Anterior cingulate cortex (tissue), 58 donors: ENCODE results near the gene CLTCL1.

Experiments used
- DNase-seq, 58 donors: peaks; one replicate each; lab custom pipeline; 2025; lab: John Stamatoyannopoulos, UW

Gene CLTCL1

DNA sequence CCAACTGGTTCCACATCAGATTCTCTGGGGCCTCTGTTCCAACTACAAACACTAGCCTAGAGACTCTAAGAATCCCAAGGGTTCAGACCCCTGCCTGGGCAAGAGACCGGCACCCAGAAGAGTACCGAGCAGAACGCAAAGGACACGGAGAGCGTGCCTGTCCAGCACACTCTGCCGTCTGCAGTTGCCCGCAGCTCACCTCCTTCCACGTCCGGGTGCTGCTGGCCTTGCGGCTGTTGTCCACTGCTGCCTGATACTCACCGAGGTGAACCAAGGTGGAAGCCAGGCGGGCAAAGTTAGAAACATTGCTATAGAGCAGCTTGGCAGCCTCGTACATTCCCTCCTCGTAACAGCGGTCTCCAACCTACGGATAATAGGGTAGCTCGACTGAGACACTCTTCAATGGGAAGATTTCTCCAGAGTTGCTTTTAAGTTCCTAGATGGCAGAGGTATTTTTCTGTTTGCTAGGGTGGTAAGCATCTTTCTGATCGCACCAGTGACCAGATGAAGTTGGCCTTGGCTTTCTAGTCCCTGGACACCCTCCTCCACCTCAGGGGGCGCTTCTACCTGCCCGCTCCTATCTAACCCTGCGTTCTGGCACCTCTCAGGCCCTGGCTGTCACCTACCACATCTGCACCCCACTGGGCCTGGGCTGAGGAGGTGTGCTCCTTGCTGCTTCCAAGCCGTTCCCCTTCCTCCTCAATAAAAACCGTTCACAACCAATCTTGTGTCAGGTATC is 90.2 kb downstream of the CLTCL1 start:
- DNase-seq = no peak

DNA sequence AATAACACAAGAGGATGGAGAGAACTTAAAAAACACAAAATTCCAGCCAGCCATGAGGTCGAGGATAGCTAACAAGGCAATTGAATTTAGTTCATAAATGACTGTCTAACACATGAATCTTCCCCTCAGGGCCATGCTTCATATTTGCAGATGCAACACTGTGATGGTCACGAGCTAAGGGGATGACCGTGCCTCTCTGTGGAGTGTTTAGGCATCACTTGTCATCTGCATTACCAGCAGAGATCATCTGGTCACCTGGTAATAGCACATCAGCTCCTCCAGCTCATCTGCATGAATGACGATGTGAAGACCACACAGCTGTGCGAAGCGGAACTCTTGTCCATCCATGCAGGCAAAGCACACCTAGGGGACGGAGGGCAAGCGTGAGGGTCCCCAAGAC is 92.0 kb downstream of the CLTCL1 start:
- no peak for DNase-seq

DNA sequence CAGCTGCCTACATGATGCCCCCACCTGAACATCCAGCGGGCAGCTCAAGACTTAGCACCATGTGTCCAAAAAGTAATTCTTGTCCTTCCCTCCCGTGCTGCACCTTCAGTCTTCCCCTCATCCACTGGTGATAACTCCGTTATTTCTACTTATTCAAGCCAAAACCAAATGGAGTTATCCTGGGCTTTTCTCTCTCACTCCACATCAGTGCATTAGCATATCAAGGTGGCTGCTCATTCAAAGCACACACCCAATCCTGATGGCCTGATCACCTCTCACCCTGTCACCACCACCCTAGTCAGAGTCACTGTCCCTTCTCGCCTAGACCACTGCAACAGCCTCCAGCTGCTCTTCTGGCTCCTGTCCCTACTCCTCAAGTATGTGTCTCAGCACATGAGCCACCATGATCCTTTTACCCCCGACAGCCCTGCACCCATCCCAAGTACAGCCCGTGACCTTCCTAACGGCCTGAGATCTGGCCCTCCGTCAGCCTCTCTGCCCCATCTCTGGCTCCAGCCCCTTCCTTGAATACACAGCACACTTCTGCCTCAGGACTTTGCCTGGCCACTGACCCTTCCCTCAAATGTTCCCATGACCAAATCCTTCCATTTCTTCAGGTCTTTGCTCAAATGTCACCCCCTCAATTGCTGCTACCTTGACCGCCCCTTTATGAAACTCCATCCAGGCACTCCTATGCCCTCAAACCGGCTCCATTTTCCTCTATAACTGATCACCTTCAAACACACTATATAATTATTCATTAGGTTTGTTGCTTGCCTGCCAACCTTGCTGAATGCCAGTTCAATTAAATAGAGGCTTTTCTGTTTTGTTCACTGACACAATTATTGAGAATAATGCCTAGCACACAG is 93.3 kb downstream of the CLTCL1 start:
- no peak for DNase-seq

DNA sequence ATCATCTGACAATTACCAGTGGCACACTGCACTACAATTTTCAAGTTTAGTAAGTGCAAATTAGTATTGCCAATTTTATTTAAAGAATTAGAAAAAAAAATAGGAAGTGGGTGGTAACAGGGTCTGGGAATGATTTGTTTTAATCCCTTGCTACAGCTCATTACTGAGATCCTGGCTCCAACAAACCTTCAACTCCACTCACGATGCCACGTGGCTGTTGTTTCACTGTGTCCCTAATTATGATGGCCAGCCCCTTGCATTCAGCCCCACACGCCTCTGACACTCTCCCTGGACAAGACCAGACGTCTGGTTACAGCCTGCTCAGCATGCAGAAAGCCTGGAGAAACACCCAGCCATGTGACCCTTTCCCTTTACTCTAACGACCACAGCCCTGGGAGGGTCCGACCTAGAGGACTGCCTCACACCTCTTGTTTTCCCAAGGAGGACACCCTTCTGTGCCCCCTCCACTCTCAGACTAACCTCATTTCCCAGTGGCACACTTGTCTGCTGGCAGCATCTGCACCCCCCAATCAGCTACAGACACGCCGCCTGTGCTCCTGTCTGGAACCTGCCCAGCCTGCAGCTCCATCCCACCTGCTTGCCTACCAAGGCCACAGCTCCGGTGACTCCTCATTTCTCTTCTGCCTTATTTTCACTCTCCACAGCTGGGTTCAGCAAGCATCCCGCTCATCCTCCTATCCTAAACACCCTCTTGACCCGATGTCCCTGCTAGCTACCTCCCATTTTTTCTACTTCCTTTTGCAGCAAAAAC is 94.5 kb downstream of the CLTCL1 start:
- no peak for DNase-seq

DNA sequence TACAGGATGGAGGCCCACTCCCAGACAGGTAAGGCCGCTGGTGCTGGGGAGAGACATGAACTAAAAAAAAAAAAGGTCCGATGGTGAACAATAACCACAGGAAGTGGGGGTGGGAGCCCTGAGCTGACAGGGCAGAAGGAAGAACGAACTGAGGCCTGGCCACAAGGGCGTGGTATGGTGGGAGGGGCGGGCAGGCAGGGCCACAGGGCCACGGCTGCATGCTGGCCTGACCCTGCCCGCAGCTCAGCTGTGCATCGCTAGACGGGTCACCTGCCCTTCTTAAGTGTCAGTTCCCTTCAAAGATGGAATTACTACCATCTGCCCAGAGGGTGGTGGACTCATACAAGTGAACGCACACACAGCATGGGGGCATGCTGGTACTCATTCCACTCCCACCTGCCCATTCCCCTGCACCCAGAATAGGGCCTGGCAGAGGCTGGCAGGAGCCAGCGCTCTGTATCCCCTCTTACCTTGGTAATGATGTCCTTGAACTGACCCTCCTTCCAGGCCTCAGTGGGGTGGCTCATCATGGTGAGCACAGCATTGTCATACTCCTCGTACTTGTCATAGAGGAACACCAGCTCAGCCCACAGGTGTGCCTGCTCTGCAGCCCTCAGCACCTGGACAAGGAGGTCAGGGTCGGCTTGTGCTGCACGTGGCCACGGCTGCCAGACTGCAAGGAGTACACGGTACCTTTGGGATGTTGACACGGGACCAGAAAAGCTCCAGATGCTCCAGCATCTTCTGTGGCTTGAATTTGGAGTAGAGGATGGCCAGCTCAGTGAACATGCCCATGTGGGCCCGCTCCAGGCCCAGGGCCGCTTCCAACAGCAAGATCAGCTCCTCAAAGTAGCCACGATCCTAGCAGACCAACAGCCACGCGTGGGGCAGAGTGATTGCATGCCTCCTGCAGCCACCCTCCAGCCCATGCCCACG is 95.5 kb downstream of the CLTCL1 start:
- DNase-seq = no peak

DNA sequence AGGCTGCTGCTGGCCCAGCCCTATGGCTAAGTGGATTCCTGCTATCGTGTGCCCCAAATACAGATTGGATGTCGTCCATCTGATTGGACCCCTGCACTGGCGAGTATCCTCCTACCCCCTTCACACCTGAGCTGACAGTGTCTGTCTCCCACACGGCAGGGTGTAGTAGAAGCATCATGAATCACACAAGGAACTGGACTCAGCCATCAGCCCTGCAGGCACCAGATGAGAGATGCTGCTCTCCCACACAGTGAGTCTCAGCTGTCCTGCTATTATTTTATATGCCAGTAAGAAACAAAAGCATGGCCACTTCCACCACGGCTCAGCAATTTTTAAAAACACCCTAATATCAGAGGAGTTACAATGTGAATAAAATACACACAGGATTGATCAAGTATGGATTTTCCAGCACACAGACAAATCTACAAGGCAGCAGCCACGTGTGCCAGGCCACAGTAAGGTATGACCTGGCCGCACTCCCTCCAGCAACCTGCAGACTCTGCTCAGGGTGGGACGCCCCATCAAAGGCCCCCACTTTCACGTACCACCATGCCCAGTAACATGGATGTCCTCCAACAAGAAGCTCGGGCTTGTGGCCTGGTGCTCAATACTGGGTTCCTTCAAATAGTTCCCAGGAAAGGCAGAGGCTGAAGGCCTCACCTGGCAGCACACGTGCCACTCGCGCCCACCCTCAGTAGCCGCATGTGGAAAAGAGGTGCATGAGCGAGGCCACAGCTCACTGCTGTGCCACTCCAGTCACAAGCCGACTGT is 96.6 kb downstream of the CLTCL1 start:
- DNase-seq = peak in 1 of 58 donors; percentile 24

DNA sequence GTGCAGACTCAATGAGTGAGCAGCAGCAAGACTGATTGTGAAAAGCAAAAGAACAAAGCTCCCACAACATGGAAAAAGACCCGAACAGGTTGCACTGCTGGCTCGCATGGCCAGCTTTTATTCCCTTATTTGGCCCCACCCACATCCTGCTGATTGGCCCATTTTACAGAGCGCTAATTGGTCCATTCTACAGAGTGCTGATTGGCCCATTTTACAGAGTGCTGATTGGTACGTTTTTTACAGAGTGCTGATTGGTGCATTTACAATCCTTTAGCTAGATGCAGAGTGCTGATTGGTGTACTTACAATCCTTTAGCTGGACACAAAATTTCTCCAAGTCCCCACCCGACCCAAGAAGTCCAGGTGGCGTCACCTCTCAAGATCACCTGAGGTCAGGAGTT is 97.6 kb downstream of the CLTCL1 start:
- no peak for DNase-seq

DNA sequence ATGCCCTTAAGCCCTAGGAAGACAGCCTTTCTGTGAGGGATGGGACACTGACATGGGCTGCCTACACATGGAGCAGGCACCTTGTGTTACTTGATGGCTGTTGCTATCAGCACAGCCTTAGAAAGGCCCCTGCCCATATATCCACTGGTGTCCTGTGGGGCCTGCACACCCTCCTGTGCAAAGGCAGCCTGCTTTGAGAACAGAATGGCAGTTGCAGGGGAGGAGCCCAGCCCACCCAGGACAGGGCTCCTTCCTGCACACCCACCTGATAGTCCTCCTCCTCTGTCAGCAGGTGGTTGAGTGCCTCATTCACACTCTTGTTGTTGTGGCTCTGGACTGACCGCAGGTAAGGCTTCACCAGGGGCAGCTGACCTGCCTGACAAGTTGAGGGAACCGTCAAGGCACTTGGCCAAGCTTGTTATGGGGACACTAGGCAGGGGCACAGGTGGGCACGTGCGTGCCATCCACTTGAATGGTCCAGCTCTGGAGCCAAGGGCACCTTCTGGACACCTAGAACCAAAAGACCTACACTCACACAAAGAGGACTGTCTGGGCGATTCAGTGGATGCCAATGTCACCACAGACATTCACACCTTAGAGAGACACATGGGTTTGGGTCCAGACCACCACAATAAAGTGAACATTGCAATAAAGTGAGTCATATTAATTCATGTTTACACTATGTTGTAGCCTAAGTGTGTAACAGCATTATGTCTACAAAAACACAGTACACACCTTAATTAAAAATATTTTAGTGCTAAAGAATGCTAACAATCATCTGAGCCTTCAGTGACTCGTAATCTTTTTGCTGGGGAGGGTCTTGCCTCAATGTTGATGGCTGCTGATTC is 103.6 kb downstream of the CLTCL1 start:
- DNase-seq = no peak

DNA sequence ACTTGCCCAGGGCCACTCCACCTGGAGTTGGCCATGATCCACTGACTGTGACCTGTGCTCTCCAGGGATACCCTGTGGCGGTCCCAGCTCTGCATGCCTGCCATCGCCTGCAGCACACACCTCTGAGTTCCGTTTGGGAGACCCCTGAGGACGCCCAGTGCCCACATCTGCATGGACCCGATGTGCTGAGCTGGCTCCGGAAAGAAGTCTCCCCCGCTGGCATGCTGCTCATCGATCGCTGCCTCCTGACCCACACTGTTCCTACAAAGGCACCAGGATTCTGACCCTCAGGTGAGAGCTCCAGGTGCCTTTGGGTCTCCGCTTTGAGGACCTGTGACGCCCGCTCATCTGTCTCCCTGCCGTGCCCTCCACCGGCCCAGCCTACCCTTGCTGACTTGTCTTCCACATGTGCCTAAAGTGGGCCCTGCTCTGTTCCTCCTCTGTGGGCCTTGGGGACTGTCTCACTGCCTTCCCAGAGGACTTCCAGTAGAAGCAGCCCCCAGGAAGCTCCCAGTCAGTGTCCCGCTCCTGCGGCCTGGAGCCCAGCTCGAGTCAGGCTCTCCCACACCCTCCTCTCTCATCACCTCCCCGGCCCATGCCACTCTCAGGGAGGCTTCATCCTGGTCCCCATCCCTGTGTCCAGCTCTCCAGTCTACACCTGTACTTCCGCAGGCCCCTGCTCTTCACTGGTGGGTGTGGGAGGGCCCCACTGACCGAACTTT is 107.1 kb downstream of the CLTCL1 start:
- DNase-seq = no peak

DNA sequence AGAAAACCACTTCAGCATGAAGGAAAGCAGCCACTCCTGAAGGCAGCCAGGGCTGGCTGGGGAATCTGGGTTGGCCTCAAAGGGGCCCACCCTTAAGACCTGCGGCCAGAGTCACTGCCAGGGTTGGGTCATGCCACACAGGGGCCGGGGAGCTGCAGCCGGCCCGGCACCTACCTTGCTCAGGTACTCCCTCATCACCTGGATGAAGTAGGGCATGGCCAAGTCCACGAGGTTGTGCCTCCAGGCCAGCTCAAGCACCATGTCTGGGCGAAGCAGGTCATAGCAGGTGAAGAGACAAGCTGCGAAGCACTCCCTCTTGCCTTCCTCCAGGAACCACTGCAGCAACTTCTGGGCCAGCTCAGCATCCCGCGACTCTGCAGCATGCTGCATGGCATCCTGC is 108.3 kb downstream of the CLTCL1 start:
- DNase-seq = no peak

DNA sequence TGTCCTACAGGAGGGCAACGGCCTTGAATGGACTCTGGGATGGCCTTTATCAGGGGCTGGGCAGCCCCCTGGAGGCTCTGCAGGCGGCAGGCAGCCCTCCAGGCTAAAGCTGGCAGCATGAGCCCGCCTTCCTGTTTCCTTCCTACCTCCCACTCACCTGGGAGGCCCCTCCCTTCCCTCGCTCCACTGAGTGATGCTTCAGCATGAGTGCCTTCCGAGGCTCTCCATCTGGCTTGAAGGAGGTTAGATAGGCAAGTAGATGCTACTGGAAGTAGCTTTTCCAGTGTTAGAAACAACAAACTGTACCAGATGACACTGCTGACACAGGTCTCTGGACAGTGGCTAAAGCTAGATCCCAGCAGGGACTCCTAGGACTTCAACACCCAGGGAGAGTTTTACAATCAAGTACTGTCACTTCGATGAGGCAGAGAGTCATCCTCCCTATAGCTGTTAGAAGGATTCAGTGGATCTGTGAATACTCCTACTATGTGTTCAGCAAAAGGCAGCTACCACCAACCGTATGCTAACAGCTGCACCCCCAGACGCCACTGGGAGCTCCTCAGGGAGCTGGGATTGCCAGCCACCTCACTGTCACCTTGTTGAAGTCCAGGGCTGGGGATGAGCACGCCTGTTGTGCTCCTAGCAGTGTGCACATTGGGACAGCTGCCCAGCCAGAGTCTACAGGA is 108.9 kb downstream of the CLTCL1 start:
- DNase-seq = no peak

DNA sequence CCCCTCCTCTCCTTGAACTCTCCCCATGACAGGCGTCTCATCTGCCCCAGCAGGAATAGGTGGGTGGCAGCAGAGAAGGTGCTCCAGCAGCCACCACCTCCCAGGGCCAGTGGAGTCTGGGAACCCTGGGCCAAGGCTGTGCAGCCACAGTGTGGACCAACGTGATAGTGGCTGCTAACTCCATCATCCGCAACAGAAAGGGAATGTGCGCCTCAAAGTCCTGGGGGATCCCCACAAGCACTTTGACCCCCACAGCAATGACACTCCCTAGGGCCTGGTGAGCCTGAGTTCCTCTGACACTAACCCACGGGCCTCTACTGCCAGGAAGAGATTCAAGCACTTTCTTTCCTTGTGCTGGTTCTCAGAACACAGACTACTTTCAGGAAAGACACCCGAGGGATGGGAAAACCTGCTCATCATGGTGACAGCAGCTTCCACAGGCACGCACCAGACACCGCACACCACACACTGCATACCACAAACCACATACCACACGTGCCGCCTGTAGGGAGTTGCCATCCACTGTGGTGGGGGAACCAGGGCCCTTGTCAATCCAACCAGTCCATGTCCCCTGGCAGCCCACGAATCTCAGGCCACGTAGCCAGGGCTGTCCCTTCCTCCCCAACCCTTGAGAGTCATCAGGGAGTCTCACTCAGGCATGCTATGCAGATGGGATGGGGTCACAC is 109.6 kb downstream of the CLTCL1 start:
- DNase-seq = no peak

DNA sequence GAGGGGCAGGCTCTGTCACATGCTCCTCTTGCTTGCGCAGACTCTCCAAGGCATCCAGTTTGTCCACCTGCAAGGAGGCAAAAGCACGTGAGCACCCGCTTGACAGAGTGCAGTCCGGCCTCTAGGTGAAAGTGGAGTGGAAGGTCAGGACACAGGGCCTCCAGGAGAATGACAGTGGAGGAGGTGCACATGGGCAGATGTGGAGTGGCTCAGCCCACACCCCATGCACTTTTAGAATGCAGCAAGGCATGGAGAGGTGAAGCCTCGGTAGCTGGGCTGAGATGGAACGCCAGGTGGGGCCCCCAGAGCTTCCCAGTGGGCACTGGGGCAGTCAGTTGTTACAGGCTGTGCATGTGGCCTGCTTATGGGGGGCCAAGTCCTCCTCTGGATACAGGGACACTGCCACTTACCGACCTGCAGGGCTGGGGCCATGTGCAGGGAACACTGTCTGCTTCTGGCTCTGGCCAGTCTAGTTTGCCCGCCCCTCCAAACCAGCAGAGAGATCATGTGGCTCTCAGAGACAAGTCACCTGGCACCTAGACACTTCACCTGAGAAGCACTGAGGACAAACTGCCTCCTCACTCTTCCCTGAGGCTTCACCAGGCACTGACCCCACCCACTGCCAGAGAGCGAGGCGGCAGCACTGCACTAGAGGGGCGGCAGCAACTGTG is 110.6 kb downstream of the CLTCL1 start:
- DNase-seq = no peak

DNA sequence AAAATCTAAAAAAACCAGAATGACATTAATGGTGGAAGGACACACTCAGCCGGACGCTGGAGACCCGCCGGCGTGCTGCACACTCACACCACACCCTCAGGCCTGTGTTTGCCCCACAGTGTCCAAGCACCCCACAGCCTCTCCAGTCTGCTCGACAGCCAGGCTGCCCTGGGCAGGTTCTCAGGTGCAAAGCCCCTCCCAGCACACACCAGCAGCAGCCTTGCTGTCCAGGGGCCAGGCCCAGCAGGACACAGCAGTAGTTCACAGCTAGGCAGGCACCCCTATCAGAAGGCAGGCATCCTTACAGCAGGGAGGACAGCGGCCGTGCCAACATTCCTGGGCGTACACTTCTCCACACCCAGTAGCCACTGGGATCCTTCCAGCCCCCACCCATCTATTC is 111.3 kb downstream of the CLTCL1 start:
- no peak for DNase-seq

DNA sequence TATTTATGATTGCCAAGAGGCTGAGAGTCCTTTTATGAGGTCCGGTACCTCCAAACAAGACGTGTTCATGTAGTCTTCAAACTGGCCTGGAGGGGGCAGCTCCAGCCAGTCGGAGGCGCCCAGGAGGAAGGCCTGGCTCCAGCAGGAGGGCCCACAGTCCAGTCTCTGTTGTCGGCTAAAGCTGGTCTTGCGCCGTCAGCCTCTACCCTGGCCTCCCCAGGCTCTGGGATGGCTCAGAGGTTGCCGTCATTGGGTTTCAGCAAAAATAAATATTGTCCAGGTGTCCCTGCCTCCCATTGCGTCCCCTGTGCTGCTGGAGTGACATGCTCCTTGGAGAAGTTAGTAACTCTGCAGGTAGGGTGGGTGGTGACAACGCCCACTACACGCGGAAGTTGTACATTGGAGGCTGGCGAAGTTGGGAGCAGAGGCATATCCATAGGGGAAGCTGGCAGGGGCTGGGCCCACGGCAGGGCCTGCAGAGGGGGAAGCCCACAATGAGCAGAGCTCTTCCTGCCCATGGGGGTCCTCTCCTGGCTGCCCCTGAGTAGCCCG is 111.9 kb downstream of the CLTCL1 start:
- DNase-seq = peak in 53 of 58 donors; percentile 26 to 80 (median 62)
